Measurements from ENCODE around the gene HAGHL. TPM values are rescaled to one million over a fixed set of nuclear protein-coding genes. Genes with fewer than 3 reads are reported as not detected.

Gene HAGHL
- total and polyA plus RNA-seq, 3 donors from 2014 or later, result 7.2 to 13.7 (median 9.9) TPM

- TF ChIP-seq POLR2A (IDR thresholded peaks at IDR 0.05) (no peak), CTCF (IDR thresholded peaks at IDR 0.05) (no peak)
- Histone ChIP-seq H3K27ac (no peak overlapping the region), H3K9me3 (no peaks in the 10 kb centered on the region), H3K27me3 (no peaks in the 10 kb centered on the region), H3K36me3 (ENCODE audit: low read depth, missing control alignments) (no peaks in the 10 kb centered on the region), H3K4me1 (peaks cover 16% of the 10 kb centered on the region), H3K4me3 (no peak overlapping the region)
- intact Hi-C loops (cut with DNase I; ENCODE audit: low total_unique reads), result no loop called here
- WGBS, 2 donors, result 90 to 100% methylated on average over 2 to 22 of the region's 22 CpGs
- no peak for DNase-seq
These were observed 4.0 kb downstream of the HAGHL start for GRCh38 chr16:730666-731509.

GRCh38 chr16:732332-732731 lies 5.4 kb downstream of the HAGHL start:
- no peaks in the 10 kb centered on the region for H3K27me3 ChIP-seq
- no peak overlapping the region for H3K27ac ChIP-seq
- peaks cover 9% of the 10 kb centered on the region for H3K4me1 ChIP-seq
- WGBS, 2 donors, result 95 to 98% methylated on average over 12 of the region's 12 CpGs
- intact Hi-C loops (cut with DNase I; ENCODE audit: low total_unique reads), result no loop called here
- TF ChIP-seq CTCF (IDR thresholded peaks at IDR 0.05), result no peak
- no peak for TF ChIP-seq POLR2A (IDR thresholded peaks at IDR 0.05)
- no peaks in the 10 kb centered on the region for H3K9me3 ChIP-seq
- no peak overlapping the region for H3K4me3 ChIP-seq
- no peaks in the 10 kb centered on the region for H3K36me3 ChIP-seq (ENCODE audit: low read depth, missing control alignments)
- no peak for DNase-seq

- no peaks in the 10 kb centered on the region for H3K27me3 ChIP-seq
- no peak overlapping the region for H3K4me3 ChIP-seq
- no peak overlapping the region for H3K27ac ChIP-seq
- no peaks in the 10 kb centered on the region for H3K9me3 ChIP-seq
- H3K36me3 ChIP-seq (ENCODE audit: low read depth, missing control alignments), result no peaks in the 10 kb centered on the region
- TF ChIP-seq CTCF (IDR thresholded peaks at IDR 0.05) (no peak), POLR2A (IDR thresholded peaks at IDR 0.05) (no peak)
- peaks cover 3% of the 10 kb centered on the region for H3K4me1 ChIP-seq
- 93 to 96% methylated on average over 5 to 13 of the region's 13 CpGs for WGBS, 2 donors
- intact Hi-C loops (cut with DNase I; ENCODE audit: low total_unique reads), result no loop called here
- no peak for DNase-seq
These were observed 6.0 kb downstream of the HAGHL start for GRCh38 chr16:732936-733335.

- WGBS, 2 donors, result 88 to 95% methylated on average over 4 to 33 of the region's 34 CpGs
- no peaks in the 10 kb centered on the region for H3K27me3 ChIP-seq
- no peaks in the 10 kb centered on the region for H3K36me3 ChIP-seq (ENCODE audit: low read depth, missing control alignments)
- intact Hi-C loops (cut with DNase I; ENCODE audit: low total_unique reads), result no loop called here
- no peaks in the 10 kb centered on the region for H3K4me1 ChIP-seq
- H3K27ac ChIP-seq, result no peak overlapping the region
- no peak for DNase-seq
- H3K4me3 ChIP-seq, result no peak overlapping the region
- H3K9me3 ChIP-seq, result no peaks in the 10 kb centered on the region
- TF ChIP-seq CTCF (IDR thresholded peaks at IDR 0.05) (peak in 1 of 3 experiments; percentile 14), POLR2A (IDR thresholded peaks at IDR 0.05) (no peak)
These were observed 6.7 kb downstream of the HAGHL start for GRCh38 chr16:733382-734207.
